GM18505 (cell line): Measurements from ENCODE around the gene CDC20.
"Not testable (repeated sequence)": the region's sequence is repeated elsewhere in the genome, so short reads cannot be mapped to it uniquely, and the experiment has no call there.

Experiments
- ATAC-seq: cut with Tn5 transposase; IDR thresholded peaks from one replicate; pipeline ENCODE4 v1.9.1; 2021; ENCODE audit not compliant: unreplicated experiment
- POLR2A ChIP-seq: IDR thresholded peaks from 4 replicates; pipeline ENCODE4 v1.6.1; 2011; ENCODE audit warnings: borderline replicate concordance; ENCODE audit not compliant: insufficient read depth, insufficient read length; ENCODE audit errors: extremely low read depth

The CDC20 gene

GRCh38 chr1:43392702-43393101 is 33.9 kb downstream of the CDC20 start:
- ATAC-seq: no peak
- no peak for TF ChIP-seq POLR2A

GRCh38 chr1:43395523-43395922 is 36.7 kb downstream of the CDC20 start:
- TF ChIP-seq POLR2A: no peak
- no peak for ATAC-seq

- ATAC-seq: no peak
- no peak for TF ChIP-seq POLR2A
Observed at GRCh38 chr1:43396059-43396458, 37.3 kb downstream of the CDC20 start.

- ATAC-seq: no peak
- TF ChIP-seq POLR2A: no peak
Observed at GRCh38 chr1:43398227-43398626, 39.4 kb downstream of the CDC20 start.

GRCh38 chr1:43400441-43400840 is 41.7 kb downstream of the CDC20 start:
- ATAC-seq: not testable (repeated sequence)

- TF ChIP-seq POLR2A: no peak
- no peak for ATAC-seq
Observed at GRCh38 chr1:43402089-43402865, 43.5 kb downstream of the CDC20 start.

- no peak for TF ChIP-seq POLR2A
- no peak for ATAC-seq
Observed at GRCh38 chr1:43404353-43404752, 45.6 kb downstream of the CDC20 start.

- no peak for ATAC-seq
- no peak for TF ChIP-seq POLR2A
Observed at GRCh38 chr1:43405219-43405875, 46.6 kb downstream of the CDC20 start.

GRCh38 chr1:43405876-43406234 is 47.1 kb downstream of the CDC20 start:
- ATAC-seq: no peak
- TF ChIP-seq POLR2A: no peak

GRCh38 chr1:43410571-43410970 is 51.8 kb downstream of the CDC20 start:
- ATAC-seq: no peak
- no peak for TF ChIP-seq POLR2A
